Hepatocyte (in vitro differentiated cells): ENCODE results near the gene RAB29. TPM values are rescaled to one million over a fixed set of nuclear protein-coding genes. Genes with fewer than 3 reads are reported as not detected.

Experiments used
- DNase-seq: peaks from one replicate; pipeline ENCODE4 v3.0.0-alpha.2; 2016; ENCODE audit warnings: low spot score
- H2AFZ ChIP-seq: fragments of 200-600 bp; sonication (generic); 2 replicates; pipeline ENCODE4 v1.6.0; 2016; ENCODE audit warnings: antibody characterized with exemption, mild to moderate bottlenecking
- H3K27ac ChIP-seq: fragments of 200-600 bp; sonication (generic); 2 replicates; pipeline ENCODE4 v1.5.1; 2016; ENCODE audit warnings: mild to moderate bottlenecking
- H3K27me3 ChIP-seq: fragments of 200-600 bp; sonication (generic); 2 replicates; pipeline ENCODE4 v1.6.1; 2016
- H3K36me3 ChIP-seq: fragments of 200-600 bp; sonication (generic); replicated peaks from 2 replicates; pipeline ENCODE4 v1.5.1; 2016; ENCODE audit warnings: low read depth; ENCODE audit not compliant: insufficient read depth
- H3K4me1 ChIP-seq: fragments of 200-600 bp; sonication (generic); 2 replicates; pipeline ENCODE4 v1.5.1; 2016; ENCODE audit warnings: mild to moderate bottlenecking, moderate library complexity; ENCODE audit not compliant: insufficient read depth
- H3K4me2 ChIP-seq: fragments of 200-600 bp; sonication (generic); 2 replicates; pipeline ENCODE4 v1.6.0; 2016
- H3K4me3 ChIP-seq: fragments of 200-600 bp; sonication (generic); 2 replicates; pipeline ENCODE4 v1.5.1; 2016; ENCODE audit warnings: mild to moderate bottlenecking
- H3K79me2 ChIP-seq: fragments of 200-600 bp; sonication (generic); 2 replicates; pipeline ENCODE4 v1.6.0; 2017; ENCODE audit warnings: mild to moderate bottlenecking
- H3K9me2 ChIP-seq: fragments of 200-600 bp; sonication (generic); replicated peaks from 2 replicates; pipeline ENCODE4 v1.6.0; 2017; ENCODE audit warnings: mild to moderate bottlenecking; ENCODE audit not compliant: insufficient read depth
- H3K9me3 ChIP-seq: fragments of 200-600 bp; sonication (generic); 2 replicates; pipeline ENCODE4 v1.5.1; 2016; ENCODE audit warnings: low read depth, mild to moderate bottlenecking
- H4K20me1 ChIP-seq: fragments of 200-600 bp; sonication (generic); 2 replicates; pipeline ENCODE4 v1.6.0; 2016; ENCODE audit warnings: mild to moderate bottlenecking; ENCODE audit not compliant: insufficient read depth, poor library complexity, severe bottlenecking
- EZH2 ChIP-seq: fragments of 200-600 bp; sonication (generic); IDR thresholded peaks from 2 replicates; pipeline ENCODE4 v1.6.1; 2016; ENCODE audit warnings: antibody characterized with exemption, mild to moderate bottlenecking, borderline replicate concordance
- EZH2phosphoT487 ChIP-seq: fragments of 200-600 bp; sonication (generic); IDR thresholded peaks from one replicate; pipeline ENCODE4 v1.6.1; 2018; ENCODE audit warnings: antibody characterized with exemption, mild to moderate bottlenecking, low read depth, moderate library complexity; ENCODE audit not compliant: unreplicated experiment, severe bottlenecking
- WGBS: methylation state at CpG from one replicate; pipeline ENCODE4 v1.1.6; 2016; ENCODE audit warnings: low lambda C conversion rate; ENCODE audit errors: missing lambda C conversion rate; 5-methylcytosine and 5-hydroxymethylcytosine counted together
- polyA plus RNA-seq: library from polyadenylated mRNA; unstranded; fragments of >200 nt; fragmentation: Nextera tagmentation; extraction: Ambion mirVana; gene quantifications from 2 replicates; pipeline ENCODE4 v1.2.1, GENCODE V29; 2016
- total RNA-seq: library from RNA; depleted of rRNA; stranded (reverse); fragments of >200 nt; gene quantifications from 2 replicates; pipeline ENCODE4 v1.2.3, GENCODE V29; 2014
- TF ChIP-seq, protein P1 (sequence below): fragments of 200-600 bp; sonication (generic); IDR thresholded peaks from 2 replicates; pipeline ENCODE4 v1.5.1; 2016; ENCODE audit warnings: antibody characterized with exemption, mild to moderate bottlenecking; ENCODE audit not compliant: poor library complexity

Gene RAB29
- total and polyA plus RNA-seq, 2 experiments from 2014 or later = 33.3 to 47.5 TPM

DNA sequence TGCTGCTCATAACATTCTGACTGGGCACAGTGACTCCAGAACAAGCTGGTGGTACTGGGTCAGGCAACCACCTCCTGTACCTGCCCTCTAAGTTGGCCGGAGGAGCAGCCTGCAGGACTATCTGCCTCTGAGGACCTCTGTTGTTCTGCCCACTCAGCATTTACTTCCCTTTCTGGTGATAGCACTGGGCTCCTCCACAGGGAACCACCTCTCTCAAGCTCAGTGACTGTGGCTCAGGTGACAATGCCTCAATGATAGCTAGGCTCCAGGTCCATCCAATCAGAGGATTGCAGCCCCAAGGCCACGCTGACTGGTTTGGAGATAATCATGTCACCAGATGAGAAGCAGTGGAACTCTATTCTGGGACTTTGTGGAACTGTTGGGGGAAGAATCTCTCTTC is 21.9 kb upstream of the RAB29 start:
- Histone ChIP-seq H3K4me1 (peaks cover 6% of the 10 kb centered on the region), H3K27ac (no peak overlapping the region), H3K79me2 (no peaks in the 10 kb centered on the region), H3K9me3 (no peaks in the 10 kb centered on the region), H4K20me1 (no peaks in the 10 kb centered on the region), H3K27me3 (no peaks in the 10 kb centered on the region), H3K4me3 (no peak overlapping the region), H3K36me3 (no peaks in the 10 kb centered on the region), H3K4me2 (no peak overlapping the region), H2AFZ (no peak overlapping the region), H3K9me2 (no peaks in the 10 kb centered on the region)
- WGBS = 85% methylated on average over 2 of the region's 2 CpGs
- TF ChIP-seq, protein P1, sequence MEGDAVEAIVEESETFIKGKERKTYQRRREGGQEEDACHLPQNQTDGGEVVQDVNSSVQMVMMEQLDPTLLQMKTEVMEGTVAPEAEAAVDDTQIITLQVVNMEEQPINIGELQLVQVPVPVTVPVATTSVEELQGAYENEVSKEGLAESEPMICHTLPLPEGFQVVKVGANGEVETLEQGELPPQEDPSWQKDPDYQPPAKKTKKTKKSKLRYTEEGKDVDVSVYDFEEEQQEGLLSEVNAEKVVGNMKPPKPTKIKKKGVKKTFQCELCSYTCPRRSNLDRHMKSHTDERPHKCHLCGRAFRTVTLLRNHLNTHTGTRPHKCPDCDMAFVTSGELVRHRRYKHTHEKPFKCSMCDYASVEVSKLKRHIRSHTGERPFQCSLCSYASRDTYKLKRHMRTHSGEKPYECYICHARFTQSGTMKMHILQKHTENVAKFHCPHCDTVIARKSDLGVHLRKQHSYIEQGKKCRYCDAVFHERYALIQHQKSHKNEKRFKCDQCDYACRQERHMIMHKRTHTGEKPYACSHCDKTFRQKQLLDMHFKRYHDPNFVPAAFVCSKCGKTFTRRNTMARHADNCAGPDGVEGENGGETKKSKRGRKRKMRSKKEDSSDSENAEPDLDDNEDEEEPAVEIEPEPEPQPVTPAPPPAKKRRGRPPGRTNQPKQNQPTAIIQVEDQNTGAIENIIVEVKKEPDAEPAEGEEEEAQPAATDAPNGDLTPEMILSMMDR = no peak
- TF ChIP-seq EZH2phosphoT487 (no peak), EZH2 (no peak)
- no peak for DNase-seq

GRCh38 chr1:205794011-205794730 is 18.9 kb upstream of the RAB29 start:
- no peaks in the 10 kb centered on the region for H3K9me3 ChIP-seq
- H3K4me2 ChIP-seq = no peak overlapping the region
- H3K27ac ChIP-seq = no peak overlapping the region
- no peaks in the 10 kb centered on the region for H3K4me1 ChIP-seq
- H3K36me3 ChIP-seq = no peaks in the 10 kb centered on the region
- no peak for DNase-seq
- H3K9me2 ChIP-seq = no peaks in the 10 kb centered on the region
- TF ChIP-seq EZH2 = no peak
- TF ChIP-seq, protein P1 = no peak
- TF ChIP-seq EZH2phosphoT487 = no peak
- no peak overlapping the region for H3K4me3 ChIP-seq
- WGBS = 73% methylated on average over 5 of the region's 5 CpGs
- no peaks in the 10 kb centered on the region for H3K27me3 ChIP-seq
- no peaks in the 10 kb centered on the region for H3K79me2 ChIP-seq
- H4K20me1 ChIP-seq = no peaks in the 10 kb centered on the region
- no peak overlapping the region for H2AFZ ChIP-seq

DNA sequence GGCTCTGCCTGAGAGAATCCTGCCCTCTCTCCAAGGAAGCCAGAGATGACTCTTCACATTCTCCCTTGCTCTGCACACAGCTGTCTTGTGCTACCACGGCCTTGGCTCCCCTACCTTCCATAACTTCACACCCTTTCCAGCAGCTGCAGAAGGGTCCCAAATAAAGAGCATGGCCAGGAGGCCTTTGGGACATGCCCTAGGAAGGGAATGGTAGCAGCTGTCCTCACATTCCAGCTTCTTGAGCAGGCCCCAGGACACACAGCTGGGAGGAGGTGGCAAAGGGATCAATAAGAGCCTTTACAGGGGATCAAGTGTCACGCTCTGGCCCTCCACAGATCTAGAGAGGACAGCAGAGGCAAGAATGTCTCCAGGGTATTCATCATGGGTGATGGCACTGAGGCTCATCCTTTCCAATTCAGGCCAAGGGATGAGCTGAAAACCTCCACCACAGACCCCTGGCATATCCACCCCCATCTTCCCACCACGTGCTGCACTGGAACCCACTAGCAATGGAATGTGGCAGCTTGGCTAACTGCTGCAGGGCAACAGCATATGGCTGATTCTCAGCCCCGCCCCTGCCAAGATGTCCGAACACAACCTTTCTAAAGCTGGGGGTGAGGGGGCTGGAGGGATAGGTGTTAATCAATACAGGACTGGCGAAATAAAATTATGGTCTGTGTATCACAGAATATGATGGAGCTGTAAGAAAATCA is 17.8 kb upstream of the RAB29 start:
- Histone ChIP-seq H3K36me3 (no peaks in the 10 kb centered on the region), H3K27ac (no peak overlapping the region), H3K9me3 (no peaks in the 10 kb centered on the region), H3K79me2 (no peaks in the 10 kb centered on the region), H3K27me3 (no peaks in the 10 kb centered on the region), H2AFZ (no peak overlapping the region), H4K20me1 (no peaks in the 10 kb centered on the region), H3K9me2 (no peaks in the 10 kb centered on the region), H3K4me2 (no peak overlapping the region), H3K4me3 (no peak overlapping the region), H3K4me1 (no peaks in the 10 kb centered on the region)
- DNase-seq = no peak
- WGBS = 79% methylated on average over 6 of the region's 6 CpGs
- TF ChIP-seq, protein P1 = no peak
- TF ChIP-seq EZH2 (no peak), EZH2phosphoT487 (no peak)
